HCT116 (cell line): ENCODE measurements around the gene PICALM.

ENCODE experiments used
- ATF3 ChIP-seq: IDR thresholded peaks from 2 replicates; pipeline ENCODE4 v1.6.1; 2012
- CTCF ChIP-seq, 3 experiments: fragments of 200-600 bp in 1 of 3; sonication (generic) in 1 of 3; IDR thresholded peaks in 2 of 3; conservative IDR thresholded peaks in 1 of 3; 2 replicates each; pipeline ENCODE4 v1.5.1; 2012 to 2017; ENCODE audit warnings: low read depth in 2 of 3, low read length in 2 of 3, antibody characterized with exemption in 1 of 3, borderline replicate concordance in 1 of 3, control low read depth in 1 of 3, mild to moderate bottlenecking in 1 of 3, mixed read lengths in 1 of 3, mixed run types in 1 of 3, moderate library complexity in 1 of 3; ENCODE audit not compliant: insufficient read depth in 1 of 3
- EZH2 ChIP-seq: fragments of 200-600 bp; sonication (generic); IDR thresholded peaks from 2 replicates; pipeline ENCODE4 v1.6.1; 2017; ENCODE audit warnings: antibody characterized with exemption, mixed run types
- EZH2phosphoT487 ChIP-seq: fragments of 200-600 bp; IDR thresholded peaks from 2 replicates; pipeline ENCODE4 v1.6.1; 2018; ENCODE audit warnings: antibody characterized with exemption, borderline replicate concordance
- JUND ChIP-seq: IDR thresholded peaks from 2 replicates; pipeline ENCODE4 v1.6.1; 2012
- POLR2A ChIP-seq: IDR thresholded peaks from 2 replicates; pipeline ENCODE4 v1.7.0; 2011; ENCODE audit warnings: borderline replicate concordance; ENCODE audit not compliant: insufficient read depth, insufficient read length; ENCODE audit errors: extremely low read depth
- POLR2AphosphoS5 ChIP-seq: IDR thresholded peaks from 2 replicates; pipeline ENCODE4 v1.6.1; 2011; ENCODE audit warnings: mild to moderate bottlenecking, low read depth, low read length, moderate library complexity
- RAD21 ChIP-seq: IDR thresholded peaks from 2 replicates; pipeline ENCODE4 v1.6.1; 2012; ENCODE audit warnings: low read depth, mild to moderate bottlenecking
- REST ChIP-seq: IDR thresholded peaks from 2 replicates; pipeline ENCODE4 v1.6.1; 2012; ENCODE audit warnings: low read depth
- YY1 ChIP-seq: IDR thresholded peaks from 2 replicates; pipeline ENCODE4 v1.6.1; 2011; ENCODE audit warnings: low read length, low read depth, moderate library complexity, mild to moderate bottlenecking; ENCODE audit not compliant: insufficient replicate concordance; ENCODE audit errors: extremely low read depth
- ZFX ChIP-seq: fragments of 450-650 bp; IDR thresholded peaks from 2 replicates; pipeline ENCODE4 v1.6.1; 2017
- TF ChIP-seq, protein P1 (sequence below): IDR thresholded peaks from 2 replicates; pipeline ENCODE4 v1.6.1; 2012

DNA sequence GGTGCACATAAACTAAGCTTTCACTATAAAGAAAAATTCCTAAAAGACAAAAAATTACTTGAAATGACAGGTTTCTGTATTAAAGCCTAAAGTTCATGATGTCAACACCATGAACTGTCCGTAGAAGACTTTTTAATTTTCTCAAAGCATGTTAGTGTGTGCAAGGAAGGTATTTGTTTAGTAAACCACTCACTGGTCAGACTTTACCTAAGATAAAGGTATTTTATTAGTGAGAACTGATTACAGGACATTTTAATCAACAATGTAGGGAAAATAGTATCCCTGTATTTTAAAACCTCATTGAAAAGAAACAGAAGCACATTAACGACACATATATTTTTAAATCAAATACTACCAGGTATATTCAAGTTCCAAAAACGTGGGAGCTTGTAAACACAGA is 2.9 kb downstream of the PICALM start:
- TF ChIP-seq YY1 (no peak), EZH2phosphoT487 (no peak), CTCF (IDR thresholded peaks at IDR 0.05 in 2 of 3, conservative IDR thresholded peaks at IDR 0.05 in 1 of 3; ENCODE audit: borderline replicate concordance in 1 of 3, insufficient read depth in 1 of 3, low read depth in 2 of 3, low read length in 2 of 3) (no peak), POLR2A (no peak), POLR2AphosphoS5 (no peak), REST (no peak), RAD21 (no peak), JUND (no peak), ZFX (no peak), ATF3 (no peak), EZH2 (no peak)
- TF ChIP-seq, protein P1, sequence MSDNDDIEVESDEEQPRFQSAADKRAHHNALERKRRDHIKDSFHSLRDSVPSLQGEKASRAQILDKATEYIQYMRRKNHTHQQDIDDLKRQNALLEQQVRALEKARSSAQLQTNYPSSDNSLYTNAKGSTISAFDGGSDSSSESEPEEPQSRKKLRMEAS: no peak
